ENCODE measurements around the gene SLC35E3.

DNA sequence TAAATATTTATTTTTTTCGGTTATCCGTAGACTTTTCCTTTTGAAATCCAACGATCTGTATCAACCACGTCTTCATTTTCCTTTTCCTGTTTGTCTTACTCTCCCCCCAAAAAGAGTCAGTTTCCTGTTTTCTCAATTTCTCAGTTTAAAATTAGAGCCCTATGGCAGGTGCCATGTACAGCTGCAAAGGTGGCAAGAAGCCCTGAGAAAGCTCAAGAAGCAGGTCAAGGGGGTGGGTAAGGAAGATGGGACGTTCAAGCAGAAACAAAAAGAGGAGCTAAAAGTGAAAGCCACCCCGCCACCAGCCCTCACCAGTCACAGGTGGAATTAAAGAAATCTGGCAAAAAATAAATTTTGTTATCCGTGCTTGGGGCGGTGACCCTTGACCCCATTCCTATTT, 26.7 kb downstream of the SLC35E3 start:
- TF ChIP-seq, protein P1, sequence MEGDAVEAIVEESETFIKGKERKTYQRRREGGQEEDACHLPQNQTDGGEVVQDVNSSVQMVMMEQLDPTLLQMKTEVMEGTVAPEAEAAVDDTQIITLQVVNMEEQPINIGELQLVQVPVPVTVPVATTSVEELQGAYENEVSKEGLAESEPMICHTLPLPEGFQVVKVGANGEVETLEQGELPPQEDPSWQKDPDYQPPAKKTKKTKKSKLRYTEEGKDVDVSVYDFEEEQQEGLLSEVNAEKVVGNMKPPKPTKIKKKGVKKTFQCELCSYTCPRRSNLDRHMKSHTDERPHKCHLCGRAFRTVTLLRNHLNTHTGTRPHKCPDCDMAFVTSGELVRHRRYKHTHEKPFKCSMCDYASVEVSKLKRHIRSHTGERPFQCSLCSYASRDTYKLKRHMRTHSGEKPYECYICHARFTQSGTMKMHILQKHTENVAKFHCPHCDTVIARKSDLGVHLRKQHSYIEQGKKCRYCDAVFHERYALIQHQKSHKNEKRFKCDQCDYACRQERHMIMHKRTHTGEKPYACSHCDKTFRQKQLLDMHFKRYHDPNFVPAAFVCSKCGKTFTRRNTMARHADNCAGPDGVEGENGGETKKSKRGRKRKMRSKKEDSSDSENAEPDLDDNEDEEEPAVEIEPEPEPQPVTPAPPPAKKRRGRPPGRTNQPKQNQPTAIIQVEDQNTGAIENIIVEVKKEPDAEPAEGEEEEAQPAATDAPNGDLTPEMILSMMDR (conservative IDR thresholded peaks at IDR 0.05) = no peak
- no peak for TF ChIP-seq ZFX (IDR thresholded peaks at IDR 0.05)
